DMS53 treated with DMSO at 0.1 percent for 48 hours (cell line): ENCODE results near the gene RBM8A.
A peak's percentile ranks its signal among the peaks of the same experiment; 100 is the strongest.

Source experiments
- DNase-seq: peaks from one replicate; lab custom pipeline; 2025; ENCODE audit not compliant: unreplicated experiment; lab: John Stamatoyannopoulos, UW

Gene RBM8A

GRCh38 chr1:145927063-145927886, at the start of gene RBM8A:
Gene RBM8A, minus strand, starts transcription at chr1:145927484. Its CDS starts 58 bp downstream, at chr1:145927426.
- peak; percentile 97 for DNase-seq

GRCh38 chr1:145977016-145977415, 49.7 kb upstream of the RBM8A start:
- DNase-seq, result no peak

GRCh38 chr1:145975216-145975615, 47.9 kb upstream of the RBM8A start:
- no peak for DNase-seq

- no peak for DNase-seq
Observed at GRCh38 chr1:145974721-145975120, 47.4 kb upstream of the RBM8A start.

GRCh38 chr1:145972580-145972979, 45.3 kb upstream of the RBM8A start:
- no peak for DNase-seq

- no peak for DNase-seq
Observed at GRCh38 chr1:145967288-145967687, 40.0 kb upstream of the RBM8A start.

GRCh38 chr1:145965119-145965744, 37.9 kb upstream of the RBM8A start:
- DNase-seq, result no peak

- DNase-seq, result peak; percentile 92
Observed at GRCh38 chr1:145964328-145965118, 37.2 kb upstream of the RBM8A start, which contains the start of the genes ANKRD34A and POLR3GL. Gene ANKRD34A, minus strand, starts transcription at chr1:145964575. Its CDS starts 2,816 bp downstream, at chr1:145961759. Gene POLR3GL, plus strand, starts transcription at chr1:145964690. Its CDS starts 10,176 bp downstream, at chr1:145974866.

GRCh38 chr1:145963265-145964019, 36.2 kb upstream of the RBM8A start:
- peak; percentile 30 for DNase-seq

GRCh38 chr1:145962157-145963102, 35.1 kb upstream of the RBM8A start:
- DNase-seq, result no peak

- DNase-seq, result peak; percentile 43
Observed at GRCh38 chr1:145961425-145962156, 34.3 kb upstream of the RBM8A start.

- no peak for DNase-seq
Observed at GRCh38 chr1:145961109-145961424, 33.8 kb upstream of the RBM8A start.

- peak; percentile 45 for DNase-seq
Observed at GRCh38 chr1:145960468-145961108, 33.3 kb upstream of the RBM8A start.

- DNase-seq, result no peak
Observed at GRCh38 chr1:145959957-145960467, 32.7 kb upstream of the RBM8A start.

GRCh38 chr1:145959333-145959732, 32.0 kb upstream of the RBM8A start:
- DNase-seq, result no peak

- DNase-seq, result no peak
Observed at GRCh38 chr1:145958734-145959133, 31.4 kb upstream of the RBM8A start.

GRCh38 chr1:145957443-145958319, 30.4 kb upstream of the RBM8A start, which contains the start of gene LIX1L:
Gene LIX1L, minus strand, starts transcription at chr1:145958017. Its CDS starts 90 bp downstream, at chr1:145957927.
- DNase-seq, result peak; percentile 95
